HepG2 (cell line): ENCODE measurements around the gene FBXO41. TPM values are rescaled to one million over a fixed set of nuclear protein-coding genes. Genes with fewer than 3 reads are reported as not detected.

Source experiments
- AKAP8 ChIP-seq: sonication (generic); formaldehyde crosslinking; IDR thresholded peaks from 2 replicates; pipeline ENCODE4 v1.5.1; 2020; ENCODE audit warnings: mild to moderate bottlenecking, missing genetic modification reagents
- BCL3 ChIP-seq: sonication (generic); formaldehyde crosslinking; IDR thresholded peaks from 2 replicates; pipeline ENCODE4 v1.5.1; 2020; ENCODE audit warnings: mild to moderate bottlenecking, missing genetic modification reagents, moderate library complexity
- FOXA3 ChIP-seq: IDR thresholded peaks from 2 replicates; pipeline ENCODE4 v1.6.1; 2016; ENCODE audit warnings: missing genetic modification reagents, missing compliant biosample characterization
- IRF9 ChIP-seq: sonication (generic); formaldehyde crosslinking; IDR thresholded peaks from 2 replicates; pipeline ENCODE4 v1.8.0; 2022; ENCODE audit warnings: missing genetic modification reagents, mild to moderate bottlenecking, borderline replicate concordance
- KDM5B ChIP-seq: sonication (generic); formaldehyde crosslinking; IDR thresholded peaks from 2 replicates; pipeline ENCODE4 v1.4.0; 2020; ENCODE audit warnings: missing genetic modification reagents, mild to moderate bottlenecking, borderline replicate concordance
- TCF7 ChIP-seq: sonication (generic); IDR thresholded peaks from 2 replicates; pipeline ENCODE4 v1.6.1; 2016; ENCODE audit warnings: antibody characterized with exemption, low read depth
- ZBTB46 ChIP-seq: sonication (generic); formaldehyde crosslinking; IDR thresholded peaks from 2 replicates; pipeline ENCODE4 v1.4.0; 2020; ENCODE audit warnings: mild to moderate bottlenecking, missing genetic modification reagents, borderline replicate concordance
- ZNF710 ChIP-seq: sonication (generic); formaldehyde crosslinking; IDR thresholded peaks from 2 replicates; pipeline ENCODE4 v1.5.0; 2020; ENCODE audit warnings: mild to moderate bottlenecking, missing genetic modification reagents, borderline replicate concordance
- polyA plus RNA-seq, 8 experiments: library from polyadenylated mRNA; depleted of rRNA in 3 of 8; stranded (reverse) in 7 of 8; unstranded in 1 of 8; fragments of >200 nt; fragmentation: Illumina TruSeq in 4 of 8; extraction: Trizol in 4 of 8; gene quantifications; 2 replicates each; pipeline versions ENCODE4 v1.2.1 to v1.2.3, GENCODE V29; 2011 to 2016; ENCODE audit warnings: low read depth in 4 of 8, missing spikeins in 1 of 8, mixed read lengths in 1 of 8; ENCODE audit not compliant: insufficient read depth in 1 of 8
- total RNA-seq, 5 experiments: library from RNA; depleted of rRNA; stranded (reverse); fragments of >200 nt; fragmentation: Illumina TruSeq; extraction: Trizol; gene quantifications; 2 replicates each; pipeline ENCODE4 v1.2.3, GENCODE V29; 2016; ENCODE audit warnings: low read depth in 1 of 5

The FBXO41 gene
- total and polyA plus RNA-seq, 2 of the 13 experiments (the other 11 are each of a cell fraction or from before 2014, with no cell fraction given): 4.2 to 10.3 TPM

GRCh38 chr2:73233932-73234832, 50.1 kb downstream of the FBXO41 start, which contains the start of gene CCT7 (continued):
- TF ChIP-seq IRF9 (CRISPR knock-in tag) (peak; percentile 60; the same call in 1 of the 2 replicates), ZNF710 (CRISPR knock-in tag) (no peak; the same call in 1 of the 2 replicates), ZBTB46 (CRISPR knock-in tag) (0 out of 2 replicates have a peak, but pooled peaks have one; percentile 71), TCF7 (no peak), AKAP8 (no peak; the same call in 1 of the 2 replicates), KDM5B (peak; percentile 90), BCL3 (CRISPR knock-in tag) (no peak), FOXA3 (CRISPR knock-in tag) (peak; percentile 62)
